GM18508 (cell line): ENCODE results near the gene PHIP.
"Not testable (repeated sequence)": the region's sequence is repeated elsewhere in the genome, so short reads cannot be mapped to it uniquely, and the experiment has no call there.

Experiments
- ATAC-seq: cut with Tn5 transposase; IDR thresholded peaks from one replicate; pipeline ENCODE4 v1.9.1; 2021; ENCODE audit warnings: moderate number of reproducible peaks; ENCODE audit not compliant: insufficient read depth, unreplicated experiment

Gene PHIP

GRCh38 chr6:78947962-78948361 lies 130.1 kb downstream of the PHIP start:
- ATAC-seq, result no peak

- ATAC-seq, result no peak
Measured at GRCh38 chr6:78947529-78947928, 130.5 kb downstream of the PHIP start.

GRCh38 chr6:78942446-78942845 lies 135.6 kb downstream of the PHIP start:
- no peak for ATAC-seq

GRCh38 chr6:78936515-78936914 lies 141.5 kb downstream of the PHIP start:
- ATAC-seq, result no peak

GRCh38 chr6:78935553-78935952 lies 142.5 kb downstream of the PHIP start:
- no peak for ATAC-seq

- no peak for ATAC-seq
Measured at GRCh38 chr6:78925317-78925716, 152.7 kb downstream of the PHIP start.

- ATAC-seq, result not testable (repeated sequence)
Measured at GRCh38 chr6:78921168-78921567, 156.9 kb downstream of the PHIP start.

- ATAC-seq, result no peak
Measured at GRCh38 chr6:78917788-78918187, 160.3 kb downstream of the PHIP start.

GRCh38 chr6:78916411-78916810 lies 161.6 kb downstream of the PHIP start:
- no peak for ATAC-seq

GRCh38 chr6:78911218-78911940 lies 166.7 kb downstream of the PHIP start:
- ATAC-seq, result no peak

- no peak for ATAC-seq
Measured at GRCh38 chr6:78910591-78911171, 167.4 kb downstream of the PHIP start.

GRCh38 chr6:78910010-78910409 lies 168.0 kb downstream of the PHIP start:
- no peak for ATAC-seq

- no peak for ATAC-seq
Measured at GRCh38 chr6:78909391-78909790, 168.7 kb downstream of the PHIP start.

GRCh38 chr6:78908621-78909020 lies 169.4 kb downstream of the PHIP start:
- no peak for ATAC-seq

- ATAC-seq, result no peak
Measured at GRCh38 chr6:78896227-78896626, 181.8 kb downstream of the PHIP start.

- ATAC-seq, result not testable (repeated sequence)
Measured at GRCh38 chr6:78889901-78890300, 188.2 kb downstream of the PHIP start.
